GM21619 (cell line): ENCODE data around the gene DOCK8.

Experiments
- ATAC-seq: cut with Tn5 transposase; IDR thresholded peaks from one replicate; pipeline ENCODE4 v1.9.1; 2021; ENCODE audit not compliant: unreplicated experiment

Gene DOCK8

GRCh38 chr9:357560-357959 is 142.9 kb downstream of the DOCK8 start:
- ATAC-seq: no peak

GRCh38 chr9:362561-363273 is 148.1 kb downstream of the DOCK8 start:
- ATAC-seq: no peak

- no peak for ATAC-seq
Observed at GRCh38 chr9:363274-363612, 148.6 kb downstream of the DOCK8 start.

- no peak for ATAC-seq
Observed at GRCh38 chr9:365436-365835, 150.8 kb downstream of the DOCK8 start.

- no peak for ATAC-seq
Observed at GRCh38 chr9:366620-367019, 152.0 kb downstream of the DOCK8 start.

- no peak for ATAC-seq
Observed at GRCh38 chr9:370086-370485, 155.4 kb downstream of the DOCK8 start.

GRCh38 chr9:371349-371748 is 156.7 kb downstream of the DOCK8 start:
- no peak for ATAC-seq

GRCh38 chr9:372128-372527 is 157.5 kb downstream of the DOCK8 start:
- no peak for ATAC-seq

GRCh38 chr9:373759-374206 is 159.1 kb downstream of the DOCK8 start:
- ATAC-seq: no peak

- ATAC-seq: no peak
Observed at GRCh38 chr9:374736-375135, 160.1 kb downstream of the DOCK8 start.

- ATAC-seq: no peak
Observed at GRCh38 chr9:376115-376514, 161.4 kb downstream of the DOCK8 start.

GRCh38 chr9:378263-378662 is 163.6 kb downstream of the DOCK8 start:
- no peak for ATAC-seq

GRCh38 chr9:382383-382782 is 167.7 kb downstream of the DOCK8 start:
- ATAC-seq: no peak

GRCh38 chr9:385818-386398 is 171.2 kb downstream of the DOCK8 start:
- ATAC-seq: no peak

- no peak for ATAC-seq
Observed at GRCh38 chr9:389159-389558, 174.5 kb downstream of the DOCK8 start.

- ATAC-seq: no peak
Observed at GRCh38 chr9:389758-390157, 175.1 kb downstream of the DOCK8 start.

- ATAC-seq: no peak
Observed at GRCh38 chr9:392077-392804, 177.6 kb downstream of the DOCK8 start.

- no peak for ATAC-seq
Observed at GRCh38 chr9:394347-395052, 179.8 kb downstream of the DOCK8 start.

GRCh38 chr9:396396-396795 is 181.7 kb downstream of the DOCK8 start:
- no peak for ATAC-seq

GRCh38 chr9:398085-398484 is 183.4 kb downstream of the DOCK8 start:
- no peak for ATAC-seq

- no peak for ATAC-seq
Observed at GRCh38 chr9:401223-401622, 186.6 kb downstream of the DOCK8 start.

- ATAC-seq: no peak
Observed at GRCh38 chr9:404234-404633, 189.6 kb downstream of the DOCK8 start.
